ENCODE measurements around the gene OSBPL8.

DNA sequence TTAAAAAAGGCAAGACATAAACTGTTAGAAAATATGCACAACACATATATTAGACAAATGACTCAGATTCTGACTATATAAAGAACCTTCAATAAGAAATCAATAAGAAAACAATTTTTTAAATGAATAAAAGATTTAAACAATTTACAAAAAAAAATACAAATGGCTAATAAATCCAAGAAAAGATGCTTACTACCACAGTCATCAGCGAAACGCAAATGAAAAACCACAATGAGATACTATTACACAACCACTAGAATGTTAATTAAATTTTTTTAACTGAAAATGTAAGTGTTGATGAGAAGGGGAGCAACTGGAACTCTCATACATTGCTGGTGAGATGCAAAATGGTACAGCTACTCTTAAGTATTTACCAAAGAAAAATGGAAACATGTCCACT is 24.4 kb downstream of the OSBPL8 start:
- TF ChIP-seq CTCF (IDR thresholded peaks at IDR 0.05): no peak
- TF ChIP-seq EZH2 (IDR thresholded peaks at IDR 0.05; ENCODE audit: borderline replicate concordance, insufficient read depth, low read depth, low read length, poor library complexity, severe bottlenecking): no peak

Data from B cell (primary cell).